Progenitor cell of endocrine pancreas (in vitro differentiated cells): Measurements from ENCODE around the gene RAI14. TPM values are rescaled to one million over a fixed set of nuclear protein-coding genes. Genes with fewer than 3 reads are reported as not detected.

Experiments used
- DNase-seq: peaks from one replicate; pipeline ENCODE4 v3.0.0; 2021; ENCODE audit warnings: low spot score; ENCODE audit not compliant: unreplicated experiment
- H3K27ac Mint-ChIP-seq: 2 replicates; pipeline ENCODE4 v1.8.0; 2021; ENCODE audit warnings: mild to moderate bottlenecking, moderate library complexity, mixed read lengths
- H3K27me3 Mint-ChIP-seq: 2 replicates; pipeline ENCODE4 v1.8.0; 2021; ENCODE audit warnings: mixed read lengths
- H3K36me3 Mint-ChIP-seq: 2 replicates; pipeline ENCODE4 v1.8.0; 2022; ENCODE audit warnings: mixed read lengths; ENCODE audit not compliant: insufficient read depth
- H3K4me1 Mint-ChIP-seq: 2 replicates; pipeline ENCODE4 v1.8.0; 2021; ENCODE audit warnings: low read depth, mixed read lengths
- H3K4me3 Mint-ChIP-seq: 2 replicates; pipeline ENCODE4 v1.8.0; 2021; ENCODE audit warnings: low read depth, mild to moderate bottlenecking, moderate library complexity, mixed read lengths
- H3K9me3 Mint-ChIP-seq: 2 replicates; pipeline ENCODE4 v1.8.0; 2021; ENCODE audit warnings: low read depth, mixed read lengths
- CTCF ChIP-seq: fragments of 200-600 bp; sonication (generic); IDR thresholded peaks from one replicate; pipeline ENCODE4 v1.5.0; 2021; ENCODE audit warnings: antibody characterized with exemption, mild to moderate bottlenecking; ENCODE audit not compliant: unreplicated experiment
- total RNA-seq: library from RNA; stranded (reverse); gene quantifications from 2 replicates; pipeline ENCODE4 v1.2.1, GENCODE V29; 2021

RAI14 gene
- total RNA-seq, 1 donor from 2014 or later: 121 TPM

- Mint-ChIP-seq H3K4me1 (peaks cover 4% of the 10 kb centered on the region), H3K27ac (no peak overlapping the region), H3K4me3 (no peak overlapping the region), H3K27me3 (no peaks in the 10 kb centered on the region), H3K9me3 (no peaks in the 10 kb centered on the region), H3K36me3 (peaks cover 20% of the 10 kb centered on the region)
- TF ChIP-seq CTCF: no peak
- no peak for DNase-seq
These were observed 161.6 kb downstream of the RAI14 start for GRCh38 chr5:34817558-34818351.

- TF ChIP-seq CTCF: no peak
- no peak overlapping the region for H3K27ac Mint-ChIP-seq
- H3K27me3 Mint-ChIP-seq: no peaks in the 10 kb centered on the region
- H3K9me3 Mint-ChIP-seq: no peaks in the 10 kb centered on the region
- no peak overlapping the region for H3K4me3 Mint-ChIP-seq
- no peaks in the 10 kb centered on the region for H3K4me1 Mint-ChIP-seq
- H3K36me3 Mint-ChIP-seq: peaks cover 25% of the 10 kb centered on the region
- no peak for DNase-seq
These were observed 162.6 kb downstream of the RAI14 start for GRCh38 chr5:34818717-34819116.

GRCh38 chr5:34820593-34820992 lies 164.5 kb downstream of the RAI14 start:
- TF ChIP-seq CTCF: no peak
- Mint-ChIP-seq H3K4me3 (no peak overlapping the region), H3K4me1 (no peaks in the 10 kb centered on the region), H3K36me3 (peaks cover 30% of the 10 kb centered on the region), H3K27ac (peak overlapping the region; percentile 30), H3K9me3 (no peaks in the 10 kb centered on the region), H3K27me3 (no peaks in the 10 kb centered on the region)
- no peak for DNase-seq

- H3K9me3 Mint-ChIP-seq: no peaks in the 10 kb centered on the region
- no peaks in the 10 kb centered on the region for H3K27me3 Mint-ChIP-seq
- H3K4me1 Mint-ChIP-seq: no peaks in the 10 kb centered on the region
- DNase-seq: no peak
- peaks cover 48% of the 10 kb centered on the region for H3K36me3 Mint-ChIP-seq
- TF ChIP-seq CTCF: no peak
- no peak overlapping the region for H3K27ac Mint-ChIP-seq
- H3K4me3 Mint-ChIP-seq: no peak overlapping the region
These were observed 167.0 kb downstream of the RAI14 start for GRCh38 chr5:34822956-34823715.

- no peak overlapping the region for H3K27ac Mint-ChIP-seq
- no peaks in the 10 kb centered on the region for H3K4me1 Mint-ChIP-seq
- peaks cover 53% of the 10 kb centered on the region for H3K36me3 Mint-ChIP-seq
- H3K4me3 Mint-ChIP-seq: no peak overlapping the region
- no peak for TF ChIP-seq CTCF
- H3K9me3 Mint-ChIP-seq: no peaks in the 10 kb centered on the region
- no peaks in the 10 kb centered on the region for H3K27me3 Mint-ChIP-seq
- DNase-seq: no peak
These were observed 170.2 kb downstream of the RAI14 start for GRCh38 chr5:34826347-34826746.
